Effector memory CD8-positive, alpha-beta T cell (primary cell): ENCODE data around the gene APBB1IP.
"Not testable (repeated sequence)": the region's sequence is repeated elsewhere in the genome, so short reads cannot be mapped to it uniquely, and the experiment has no call there.

ENCODE experiments used
- ATAC-seq: fragments of 150-1000 bp; cut with Tn5 transposase; replicated peaks from 2 replicates; pipeline ENCODE4 v1.10.0; 2021; ENCODE audit warnings: mild to moderate bottlenecking, moderate library complexity
- DNase-seq, 3 experiments: peaks; one replicate each; pipeline ENCODE4 v3.0.0; 2021
- H3K27ac Mint-ChIP-seq, 2 donors: one replicate each; pipeline ENCODE4 v1.8.0; 2022; ENCODE audit warnings: mild to moderate bottlenecking in 2 of 2, mixed read lengths in 2 of 2, moderate library complexity in 2 of 2
- H3K27me3 Mint-ChIP-seq, 2 donors: one replicate each; pipeline ENCODE4 v1.8.0; 2022; ENCODE audit warnings: mixed read lengths in 2 of 2
- H3K36me3 Mint-ChIP-seq: one replicate; pipeline ENCODE4 v1.8.0; 2022; ENCODE audit warnings: mild to moderate bottlenecking, moderate library complexity, mixed read lengths; ENCODE audit not compliant: insufficient read depth
- H3K4me1 Mint-ChIP-seq, 2 donors: one replicate each; pipeline ENCODE4 v1.8.0; 2022; ENCODE audit warnings: low read depth in 2 of 2, mixed read lengths in 2 of 2
- H3K4me3 Mint-ChIP-seq, 2 donors: one replicate each; pipeline ENCODE4 v1.8.0; 2022; ENCODE audit warnings: mild to moderate bottlenecking in 2 of 2, mixed read lengths in 2 of 2, moderate library complexity in 2 of 2
- H3K9me3 Mint-ChIP-seq, 2 donors: one replicate each; pipeline ENCODE4 v1.8.0; 2022; ENCODE audit warnings: mixed read lengths in 2 of 2
- total RNA-seq, 9 experiments: gene quantifications; one replicate each; lab custom pipeline; 2026; lab: John Stamatoyannopoulos, UW

Gene APBB1IP, protein sequence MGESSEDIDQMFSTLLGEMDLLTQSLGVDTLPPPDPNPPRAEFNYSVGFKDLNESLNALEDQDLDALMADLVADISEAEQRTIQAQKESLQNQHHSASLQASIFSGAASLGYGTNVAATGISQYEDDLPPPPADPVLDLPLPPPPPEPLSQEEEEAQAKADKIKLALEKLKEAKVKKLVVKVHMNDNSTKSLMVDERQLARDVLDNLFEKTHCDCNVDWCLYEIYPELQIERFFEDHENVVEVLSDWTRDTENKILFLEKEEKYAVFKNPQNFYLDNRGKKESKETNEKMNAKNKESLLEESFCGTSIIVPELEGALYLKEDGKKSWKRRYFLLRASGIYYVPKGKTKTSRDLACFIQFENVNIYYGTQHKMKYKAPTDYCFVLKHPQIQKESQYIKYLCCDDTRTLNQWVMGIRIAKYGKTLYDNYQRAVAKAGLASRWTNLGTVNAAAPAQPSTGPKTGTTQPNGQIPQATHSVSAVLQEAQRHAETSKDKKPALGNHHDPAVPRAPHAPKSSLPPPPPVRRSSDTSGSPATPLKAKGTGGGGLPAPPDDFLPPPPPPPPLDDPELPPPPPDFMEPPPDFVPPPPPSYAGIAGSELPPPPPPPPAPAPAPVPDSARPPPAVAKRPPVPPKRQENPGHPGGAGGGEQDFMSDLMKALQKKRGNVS
- total RNA-seq = 31.6 to 124 (median 73.3) reads per million in 9 experiments

DNA sequence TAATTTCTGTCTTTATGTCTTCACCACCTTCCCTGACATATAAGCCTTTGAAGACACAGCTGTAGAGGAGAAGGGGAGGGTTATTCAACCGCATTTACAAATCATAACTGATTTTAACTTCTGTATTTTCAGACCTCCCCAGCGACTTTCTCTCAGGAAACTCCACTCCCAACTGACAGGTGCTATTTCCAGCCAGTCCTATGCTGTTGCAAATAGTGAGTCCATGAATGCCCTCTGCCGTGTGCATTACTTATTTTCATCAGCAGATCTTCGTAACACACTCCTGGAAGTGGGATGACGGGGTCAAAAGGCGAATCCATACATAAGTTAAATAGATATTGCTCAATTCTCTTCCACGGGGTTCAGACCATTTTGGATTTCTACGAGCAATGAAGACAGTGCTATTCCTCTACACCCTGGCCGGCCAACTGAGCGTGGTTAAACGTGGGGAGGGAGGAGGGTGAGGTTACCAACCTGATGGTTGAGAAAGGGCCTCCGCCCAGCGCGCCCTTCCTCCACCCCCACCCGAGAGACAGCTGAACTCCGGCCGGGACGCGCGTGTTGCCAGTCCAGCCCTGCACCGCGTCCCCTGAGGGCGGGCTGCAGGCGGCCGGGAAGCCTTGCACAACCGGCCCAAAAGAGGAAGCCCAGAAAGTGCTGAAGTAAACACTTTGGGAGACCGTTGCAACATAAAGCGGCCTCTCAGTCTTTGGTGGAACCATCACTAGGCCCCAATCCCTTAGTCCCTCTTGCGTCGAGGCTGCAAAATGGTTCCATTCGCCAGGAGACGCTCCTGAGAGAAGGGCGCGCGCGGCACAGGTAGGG is at the start of gene APBB1IP:
Gene APBB1IP, plus strand, starts transcription at position 705 of the 825 bp plus-strand sequence. CDS start 53,986 bp downstream, outside the sequence.
- no peaks in the 10 kb centered on the region for H3K27me3 Mint-ChIP-seq
- H3K27ac Mint-ChIP-seq = peak within 1 kb of the TSS; percentile 92 to 95
- peak within 1 kb of the TSS; percentile 81 to 93 for H3K4me3 Mint-ChIP-seq
- peaks cover 19% of the 10 kb centered on the region for H3K36me3 Mint-ChIP-seq
- peak; percentile 28 to 36 (median 35) for DNase-seq
- peaks cover 0 to 10% of the 10 kb centered on the region in 2 donors for H3K9me3 Mint-ChIP-seq
- ATAC-seq = peak; percentile 50
- H3K4me1 Mint-ChIP-seq = peaks cover 37 to 54% of the 10 kb centered on the region in 2 donors

DNA sequence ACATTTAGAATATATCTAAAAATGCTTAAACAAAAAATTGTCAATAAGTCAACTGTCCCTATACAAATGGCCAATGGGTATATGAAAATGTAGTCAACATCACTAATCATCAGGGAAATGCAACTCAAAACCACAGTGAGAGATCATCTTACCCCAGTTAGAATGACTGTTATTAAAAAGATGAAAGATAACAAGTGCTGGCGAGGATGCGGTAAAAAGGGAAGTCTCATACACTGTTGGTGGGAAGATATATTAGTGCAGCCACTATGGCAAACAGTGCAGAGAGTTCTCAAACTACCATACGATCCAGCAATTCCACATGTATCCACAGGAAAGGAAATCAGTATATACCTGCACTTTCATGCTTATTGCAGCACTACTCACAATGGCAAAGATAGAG is 48.6 kb upstream of the APBB1IP start:
- no peak overlapping the region for H3K4me3 Mint-ChIP-seq

DNA sequence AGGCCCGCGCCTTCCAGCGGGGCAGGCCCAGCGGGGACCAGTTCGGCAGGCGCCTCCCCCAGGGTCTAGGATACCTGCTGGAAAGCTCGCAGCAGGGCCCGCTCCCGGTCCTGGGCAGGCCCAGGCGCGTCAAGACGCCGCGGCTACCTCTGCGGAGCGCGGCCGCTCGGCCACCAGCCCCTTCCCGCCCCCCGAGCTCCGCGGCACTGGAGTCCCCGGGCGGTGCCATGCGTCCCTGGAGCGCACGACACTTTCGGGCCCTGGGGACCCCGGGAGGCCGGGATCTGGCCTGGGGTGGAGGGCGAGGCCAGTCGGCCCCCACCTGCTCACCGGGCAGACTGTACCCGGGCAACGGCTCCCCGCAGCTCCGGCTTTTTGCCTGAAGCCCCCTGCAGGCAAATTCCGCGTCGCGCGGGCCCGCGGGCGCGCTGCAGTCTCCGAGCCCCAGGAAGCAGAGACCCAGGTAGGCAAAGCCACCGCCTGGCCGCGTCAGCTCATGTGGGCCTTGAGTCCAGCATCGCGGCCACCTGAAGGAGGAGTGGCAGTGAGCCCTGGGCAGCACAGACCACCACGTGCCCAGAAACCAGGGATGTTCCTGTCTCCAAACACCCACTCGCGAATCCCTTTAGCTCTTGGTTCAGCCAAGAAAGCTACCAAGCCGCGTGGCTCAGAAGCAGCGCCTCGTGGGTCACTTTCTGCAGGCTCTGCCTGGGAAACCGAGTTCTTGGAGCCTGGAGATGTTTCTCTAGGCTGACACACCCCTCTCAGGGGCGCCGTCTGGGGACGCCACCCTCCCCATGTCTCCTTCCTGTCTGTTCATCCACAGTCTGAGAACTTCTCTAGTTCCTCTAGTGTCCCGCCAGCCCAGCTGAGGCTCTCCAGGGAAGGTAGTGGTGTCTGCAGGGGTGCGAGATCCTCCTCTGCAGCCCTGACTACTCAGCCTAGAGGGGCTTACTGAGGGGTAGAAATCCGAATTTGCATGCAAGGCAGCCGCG is 46.1 kb upstream of the APBB1IP start:
- ATAC-seq (no peak), DNase-seq (no peak)
- peak overlapping the region; percentile 29 to 57 for H3K4me3 Mint-ChIP-seq
- H3K36me3 Mint-ChIP-seq = no peaks in the 10 kb centered on the region
- H3K27me3 Mint-ChIP-seq = peaks cover 22 to 24% of the 10 kb centered on the region in 2 donors
- peaks cover 0 to 3% of the 10 kb centered on the region in 2 donors for H3K9me3 Mint-ChIP-seq
- no peak overlapping the region for H3K27ac Mint-ChIP-seq
- H3K4me1 Mint-ChIP-seq = peaks cover 0 to 2% of the 10 kb centered on the region in 2 donors

More for the DNA sequence above, 48.6 kb upstream of the APBB1IP start:
- H3K36me3 Mint-ChIP-seq = no peaks in the 10 kb centered on the region
- peaks cover 0 to 2% of the 10 kb centered on the region in 2 donors for H3K4me1 Mint-ChIP-seq
- H3K27me3 Mint-ChIP-seq = peaks cover 22 to 24% of the 10 kb centered on the region in 2 donors
- no peak for DNase-seq
- H3K27ac Mint-ChIP-seq = no peak overlapping the region
- ATAC-seq = no peak
- H3K9me3 Mint-ChIP-seq = peaks cover 0 to 3% of the 10 kb centered on the region in 2 donors

DNA sequence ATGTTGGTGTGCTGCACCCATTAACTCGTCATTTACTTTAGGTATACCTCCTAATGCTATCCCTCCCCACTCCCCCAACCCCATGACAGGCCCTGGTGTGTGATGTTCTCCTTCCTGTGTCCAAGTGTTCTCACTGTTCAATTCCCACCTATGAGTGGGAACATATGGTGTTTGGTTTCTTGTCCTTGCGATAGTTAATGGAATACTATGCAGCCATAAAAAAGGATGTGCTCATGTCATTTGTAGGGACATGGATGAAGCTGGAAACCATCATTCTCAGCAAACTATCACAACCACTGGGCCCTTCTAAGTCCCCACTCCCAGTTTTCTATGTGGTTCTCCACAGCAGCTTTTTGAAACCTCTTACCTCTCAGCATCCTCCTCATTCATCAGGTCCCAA is 39.8 kb upstream of the APBB1IP start:
- H3K9me3 Mint-ChIP-seq, DNase-seq: not testable (repeated sequence)
- H3K27me3 Mint-ChIP-seq = peaks cover 8 to 15% of the 10 kb centered on the region in 2 donors

DNA sequence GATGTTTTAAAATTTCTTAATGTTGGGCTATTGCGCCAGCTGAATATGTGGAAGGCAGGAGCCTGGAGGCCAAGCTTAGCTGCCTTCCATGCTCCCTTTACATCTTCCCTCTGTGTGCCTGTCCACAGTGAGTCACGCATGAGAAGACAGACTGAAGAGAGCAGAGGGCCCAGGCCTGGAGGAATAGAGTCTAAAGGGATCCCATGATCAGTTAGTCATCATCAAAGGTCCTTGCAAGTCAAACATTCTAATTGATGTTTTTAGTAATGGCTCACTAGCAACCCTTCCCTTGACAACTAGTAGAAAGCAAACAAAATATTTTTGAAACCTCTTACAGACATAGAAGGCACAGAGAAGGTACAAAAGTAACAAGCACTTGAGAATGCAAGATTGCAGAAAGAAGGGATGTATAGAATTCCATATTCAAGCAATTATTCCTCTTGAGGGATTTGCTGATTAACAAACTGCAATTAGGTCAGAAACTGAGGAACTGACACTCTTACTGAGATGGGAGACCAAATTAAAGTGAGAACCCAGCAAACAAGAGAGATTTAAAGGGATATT is 30.7 kb upstream of the APBB1IP start:
- peak; percentile 22 for ATAC-seq
- Mint-ChIP-seq H3K9me3 (no peaks in the 10 kb centered on the region), H3K27me3 (peaks cover 0 to 8% of the 10 kb centered on the region in 2 donors), H3K36me3 (peaks cover 3% of the 10 kb centered on the region), H3K4me1 (peaks cover 0 to 1% of the 10 kb centered on the region in 2 donors), H3K4me3 (no peak overlapping the region), H3K27ac (no peak overlapping the region)
- DNase-seq = no peak

More for the DNA sequence above, 39.8 kb upstream of the APBB1IP start:
- not testable (repeated sequence) for H3K4me3 Mint-ChIP-seq, H3K27ac Mint-ChIP-seq, H3K36me3 Mint-ChIP-seq, ATAC-seq, H3K4me1 Mint-ChIP-seq

DNA sequence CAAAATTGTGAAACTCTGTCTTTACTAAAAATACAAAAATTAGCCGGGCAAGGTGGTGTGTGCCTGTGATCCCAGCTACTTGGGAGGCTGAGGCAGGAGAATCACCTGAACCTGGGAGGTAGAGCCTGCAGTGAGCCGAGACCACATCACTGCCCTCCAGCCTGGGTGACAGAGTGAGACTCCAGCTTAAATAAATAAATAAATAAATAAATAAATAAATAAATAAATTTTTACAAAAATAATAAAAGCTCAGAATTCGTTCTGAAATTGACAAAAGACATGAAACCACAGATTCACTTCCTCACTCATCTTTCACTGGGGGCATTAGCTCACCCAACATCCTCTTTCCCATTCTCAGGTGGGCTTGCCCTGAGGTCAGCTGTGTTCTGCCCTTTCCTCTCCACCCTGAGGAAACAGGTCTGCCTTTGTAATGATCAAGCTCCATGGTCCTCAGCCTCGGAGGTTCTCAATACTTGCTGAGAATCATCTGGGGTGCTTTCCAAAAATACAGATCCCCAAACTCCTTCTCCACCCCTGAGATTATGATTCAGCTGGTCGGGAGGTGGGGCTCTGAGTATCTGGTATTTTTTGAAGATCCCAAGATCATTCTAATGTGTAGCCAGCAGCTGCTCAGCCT is 29.2 kb upstream of the APBB1IP start:
- H3K4me1 Mint-ChIP-seq = peaks cover 0 to 1% of the 10 kb centered on the region in 2 donors
- no peaks in the 10 kb centered on the region for H3K9me3 Mint-ChIP-seq
- no peak for ATAC-seq
- no peak overlapping the region for H3K4me3 Mint-ChIP-seq
- no peak overlapping the region for H3K27ac Mint-ChIP-seq
- DNase-seq = no peak
- peaks cover 3% of the 10 kb centered on the region for H3K36me3 Mint-ChIP-seq
- H3K27me3 Mint-ChIP-seq = peaks cover 0 to 8% of the 10 kb centered on the region in 2 donors

DNA sequence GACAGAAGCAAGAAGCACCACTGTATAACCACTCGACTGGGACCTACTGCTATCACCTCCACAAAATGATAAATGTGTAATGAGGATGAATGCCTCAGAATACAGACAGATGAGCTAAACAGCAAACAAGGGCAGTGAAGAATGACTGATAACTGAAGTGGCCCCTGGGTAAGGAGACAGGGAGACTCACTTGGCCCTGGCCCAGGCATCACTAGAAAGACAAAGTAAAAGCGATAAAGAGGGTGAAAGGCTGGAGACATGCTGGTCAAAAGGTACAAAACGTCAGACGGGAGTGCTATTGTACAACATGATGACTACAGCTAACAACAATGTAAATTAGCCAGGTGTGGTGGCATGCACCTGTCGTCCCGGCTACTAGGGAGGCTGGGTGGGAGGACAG is 27.8 kb upstream of the APBB1IP start:
- ATAC-seq (no peak), DNase-seq (no peak)
- H3K4me1 Mint-ChIP-seq = peaks cover 0 to 1% of the 10 kb centered on the region in 2 donors
- H3K9me3 Mint-ChIP-seq = no peaks in the 10 kb centered on the region
- peaks cover 3% of the 10 kb centered on the region for H3K36me3 Mint-ChIP-seq
- peaks cover 0 to 8% of the 10 kb centered on the region in 2 donors for H3K27me3 Mint-ChIP-seq
- no peak overlapping the region for H3K27ac Mint-ChIP-seq
- no peak overlapping the region for H3K4me3 Mint-ChIP-seq

DNA sequence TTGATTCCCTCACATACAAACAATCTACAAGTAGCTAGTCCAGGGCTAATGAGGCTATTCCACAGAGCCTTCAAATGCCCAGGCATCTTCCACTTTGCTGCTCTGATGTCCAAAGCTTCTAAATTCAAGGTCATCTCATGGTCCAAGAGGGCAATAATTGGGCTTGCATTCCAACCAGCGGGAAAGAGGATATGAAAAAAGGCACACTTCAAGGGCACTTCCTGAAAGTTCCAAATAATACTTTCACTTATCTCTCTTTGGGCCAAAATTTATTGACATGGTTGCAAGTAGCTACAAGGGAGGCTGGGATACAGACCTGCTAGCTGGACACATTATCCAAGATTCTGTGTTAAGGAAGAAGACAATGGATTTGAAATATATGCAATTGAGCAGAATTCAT is 25.2 kb upstream of the APBB1IP start:
- DNase-seq (no peak), ATAC-seq (no peak)
- H3K4me1 Mint-ChIP-seq = peaks cover 0 to 1% of the 10 kb centered on the region in 2 donors
- no peaks in the 10 kb centered on the region for H3K27me3 Mint-ChIP-seq
- no peaks in the 10 kb centered on the region for H3K9me3 Mint-ChIP-seq
- H3K27ac Mint-ChIP-seq = no peak overlapping the region
- no peaks in the 10 kb centered on the region for H3K36me3 Mint-ChIP-seq
- H3K4me3 Mint-ChIP-seq = no peak overlapping the region

DNA sequence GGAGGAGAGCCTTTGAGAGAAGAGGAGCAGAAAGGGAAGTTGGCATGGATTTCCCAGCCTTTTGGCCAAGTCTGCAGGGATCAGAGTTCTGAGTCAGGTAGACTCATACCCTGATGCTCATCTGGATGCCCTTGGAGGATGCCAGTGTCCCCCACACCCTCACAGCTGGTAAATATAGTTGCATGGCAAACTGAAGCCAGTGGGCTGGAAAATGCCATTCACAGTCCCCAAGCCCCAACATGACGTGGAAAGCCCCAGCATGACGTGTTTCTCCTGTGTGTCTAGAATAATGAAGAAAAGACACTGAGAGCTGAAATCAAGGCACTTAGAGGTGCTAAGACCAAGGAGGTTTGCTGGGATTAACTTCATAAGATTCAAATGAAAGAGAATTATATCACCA is 24.8 kb upstream of the APBB1IP start:
- H3K27me3 Mint-ChIP-seq = no peaks in the 10 kb centered on the region
- no peak overlapping the region for H3K4me3 Mint-ChIP-seq
- H3K36me3 Mint-ChIP-seq = no peaks in the 10 kb centered on the region
- DNase-seq (no peak), ATAC-seq (no peak)
- no peak overlapping the region for H3K27ac Mint-ChIP-seq
- peaks cover 0 to 1% of the 10 kb centered on the region in 2 donors for H3K4me1 Mint-ChIP-seq
- H3K9me3 Mint-ChIP-seq = no peaks in the 10 kb centered on the region

DNA sequence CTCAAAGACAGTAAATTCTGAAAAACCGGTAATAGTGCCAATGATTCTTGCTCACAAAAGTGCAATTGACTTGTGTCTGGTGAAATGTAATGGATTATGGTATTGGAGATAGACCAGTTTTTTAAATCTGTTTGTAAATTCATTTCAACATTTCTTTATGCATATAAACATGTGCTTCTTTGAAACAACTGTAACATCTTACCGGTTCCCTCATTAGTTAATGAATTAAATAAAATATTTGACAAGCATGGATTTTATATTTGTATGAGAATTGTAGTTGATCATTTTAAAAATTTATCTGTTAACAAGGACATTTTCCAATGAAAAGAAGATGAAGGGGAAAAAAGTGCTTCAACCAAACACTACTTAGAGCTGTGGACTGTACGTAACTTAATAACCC is 21.0 kb upstream of the APBB1IP start:
- no peak for ATAC-seq
- H3K4me3 Mint-ChIP-seq = no peak overlapping the region

DNA sequence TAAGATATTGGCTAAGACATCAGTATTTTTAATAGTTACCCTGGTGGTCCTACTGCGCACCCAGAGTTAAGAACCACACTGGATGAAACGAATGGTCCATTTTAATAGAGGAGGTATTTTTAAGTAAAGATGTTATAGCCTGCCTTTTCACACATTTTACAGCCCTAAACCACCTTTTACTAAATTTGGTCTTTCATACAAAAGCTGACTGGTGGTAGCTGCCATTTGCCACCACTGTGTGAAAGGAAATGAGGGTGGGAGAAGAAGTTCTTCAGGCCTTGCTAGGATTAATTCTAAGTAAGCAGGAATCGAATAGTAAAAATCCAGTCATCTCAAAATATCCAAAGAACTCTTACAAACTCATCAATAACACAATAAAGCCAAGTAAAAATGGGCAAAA is 15.2 kb upstream of the APBB1IP start:
- H3K4me3 Mint-ChIP-seq = no peak overlapping the region
- ATAC-seq (peak; percentile 49), DNase-seq (no peak)
- no peaks in the 10 kb centered on the region for H3K27me3 Mint-ChIP-seq
- no peaks in the 10 kb centered on the region for H3K36me3 Mint-ChIP-seq
- no peaks in the 10 kb centered on the region for H3K9me3 Mint-ChIP-seq
- H3K27ac Mint-ChIP-seq = no peak overlapping the region
- H3K4me1 Mint-ChIP-seq = peaks cover 0 to 2% of the 10 kb centered on the region in 2 donors

More for the DNA sequence above, 21.0 kb upstream of the APBB1IP start:
- Mint-ChIP-seq H3K27ac (no peak overlapping the region), H3K9me3 (no peaks in the 10 kb centered on the region), H3K4me1 (no peaks in the 10 kb centered on the region), H3K27me3 (no peaks in the 10 kb centered on the region), H3K36me3 (no peaks in the 10 kb centered on the region)
- DNase-seq = no peak

DNA sequence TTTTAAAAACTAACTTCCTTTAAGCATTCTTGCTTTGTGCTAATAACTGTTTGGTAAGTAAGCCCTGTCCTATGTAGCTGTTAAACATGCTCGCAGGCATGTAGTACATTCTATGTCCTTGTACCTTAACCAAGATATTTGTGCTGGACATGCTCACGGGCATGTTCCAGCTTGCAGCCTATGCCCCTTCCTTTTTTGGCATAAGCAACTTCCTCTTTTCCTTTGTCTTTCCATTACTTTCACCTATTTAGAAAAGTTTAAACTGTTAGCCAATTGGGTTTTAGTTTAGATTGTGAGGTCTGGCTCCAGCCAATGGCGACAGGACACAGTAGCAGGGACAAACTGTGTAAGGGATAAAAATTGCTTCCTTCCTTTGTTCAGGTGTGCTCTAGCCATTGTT is 14.4 kb upstream of the APBB1IP start:
- H3K9me3 Mint-ChIP-seq = no peaks in the 10 kb centered on the region
- H3K27me3 Mint-ChIP-seq = no peaks in the 10 kb centered on the region
- ATAC-seq (no peak), DNase-seq (no peak)
- H3K4me1 Mint-ChIP-seq = peaks cover 0 to 2% of the 10 kb centered on the region in 2 donors
- no peaks in the 10 kb centered on the region for H3K36me3 Mint-ChIP-seq
- no peak overlapping the region for H3K27ac Mint-ChIP-seq
- no peak overlapping the region for H3K4me3 Mint-ChIP-seq
